ENCODE data around the gene FYB1.

DNA sequence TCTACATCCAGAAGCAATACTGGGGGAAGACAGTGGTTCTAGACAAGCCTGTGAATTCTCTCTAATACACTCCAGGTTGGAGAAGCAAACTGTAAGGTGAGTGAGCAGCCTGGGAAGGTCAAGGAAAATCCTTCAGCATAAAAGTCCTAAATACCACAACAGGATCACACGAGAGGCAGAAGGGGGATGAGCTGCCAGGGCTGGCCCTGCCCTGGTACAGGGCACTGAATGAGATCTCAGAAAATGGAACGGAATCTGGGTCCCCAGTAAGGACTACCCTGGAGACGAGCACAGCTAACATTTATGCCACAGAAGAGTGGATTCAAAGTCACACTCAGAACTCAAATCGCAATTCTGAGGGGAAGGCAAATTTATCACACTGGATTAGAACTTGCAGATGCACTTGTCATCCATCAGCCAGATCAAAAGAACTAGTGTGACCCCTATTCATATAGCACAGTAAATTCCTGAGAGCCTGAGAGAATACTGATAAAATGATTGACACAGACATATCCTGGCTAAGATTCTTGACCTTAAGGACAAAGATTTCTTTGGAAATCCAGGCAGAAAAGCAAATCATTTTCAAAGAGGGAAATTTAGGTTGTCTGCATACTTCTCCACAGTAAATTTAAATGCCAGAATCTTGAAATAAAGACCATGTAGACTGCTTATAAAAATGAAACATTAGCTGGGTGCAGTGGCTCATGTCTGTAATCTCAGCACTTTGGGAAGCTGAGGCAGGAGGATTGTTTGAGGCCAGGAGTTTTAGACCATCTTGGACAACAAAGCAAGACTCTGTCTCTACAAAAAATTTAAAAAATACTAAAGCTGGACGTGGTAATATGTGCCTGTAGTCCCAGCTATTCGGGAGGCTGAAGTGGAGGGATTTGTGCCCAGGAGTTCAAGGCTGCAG is 25.6 kb downstream of the FYB1 start:
- TF ChIP-seq, protein P1, sequence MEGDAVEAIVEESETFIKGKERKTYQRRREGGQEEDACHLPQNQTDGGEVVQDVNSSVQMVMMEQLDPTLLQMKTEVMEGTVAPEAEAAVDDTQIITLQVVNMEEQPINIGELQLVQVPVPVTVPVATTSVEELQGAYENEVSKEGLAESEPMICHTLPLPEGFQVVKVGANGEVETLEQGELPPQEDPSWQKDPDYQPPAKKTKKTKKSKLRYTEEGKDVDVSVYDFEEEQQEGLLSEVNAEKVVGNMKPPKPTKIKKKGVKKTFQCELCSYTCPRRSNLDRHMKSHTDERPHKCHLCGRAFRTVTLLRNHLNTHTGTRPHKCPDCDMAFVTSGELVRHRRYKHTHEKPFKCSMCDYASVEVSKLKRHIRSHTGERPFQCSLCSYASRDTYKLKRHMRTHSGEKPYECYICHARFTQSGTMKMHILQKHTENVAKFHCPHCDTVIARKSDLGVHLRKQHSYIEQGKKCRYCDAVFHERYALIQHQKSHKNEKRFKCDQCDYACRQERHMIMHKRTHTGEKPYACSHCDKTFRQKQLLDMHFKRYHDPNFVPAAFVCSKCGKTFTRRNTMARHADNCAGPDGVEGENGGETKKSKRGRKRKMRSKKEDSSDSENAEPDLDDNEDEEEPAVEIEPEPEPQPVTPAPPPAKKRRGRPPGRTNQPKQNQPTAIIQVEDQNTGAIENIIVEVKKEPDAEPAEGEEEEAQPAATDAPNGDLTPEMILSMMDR (IDR thresholded peaks at IDR 0.05; ENCODE audit: insufficient read depth, low read depth, low read length): no peak
- TF ChIP-seq EZH2 (IDR thresholded peaks at IDR 0.05; ENCODE audit: insufficient read depth, low read length): no peak
